Activated CD4-positive, CD25-positive, alpha-beta regulatory T cell treated with anti-CD3 and anti-CD28 coated beads, Interleukin-2, amount 50 U/mL, for 72 hours (primary cell): Measurements from ENCODE around the gene CCDC157.
A peak's percentile ranks its signal among the peaks of the same experiment; 100 is the strongest.

Source experiments
- DNase-seq: peaks from one replicate; pipeline ENCODE4 v3.0.0; 2021

CCDC157 gene

GRCh38 chr22:30357650-30358215, 926 bp downstream of the CCDC157 start:
- DNase-seq, result no peak

GRCh38 chr22:30358541-30358940, 1.7 kb downstream of the CCDC157 start:
- DNase-seq, result no peak

GRCh38 chr22:30361916-30362650, 5.3 kb downstream of the CCDC157 start:
- DNase-seq, result no peak

- no peak for DNase-seq
Measured at GRCh38 chr22:30362651-30363281, 6.0 kb downstream of the CCDC157 start.

GRCh38 chr22:30365891-30366290, 9.1 kb downstream of the CCDC157 start:
- no peak for DNase-seq

GRCh38 chr22:30368420-30368819, 11.6 kb downstream of the CCDC157 start:
- no peak for DNase-seq

- DNase-seq, result no peak
Measured at GRCh38 chr22:30370641-30371230, 13.9 kb downstream of the CCDC157 start.

GRCh38 chr22:30371321-30371720, 14.5 kb downstream of the CCDC157 start:
- no peak for DNase-seq

- DNase-seq, result no peak
Measured at GRCh38 chr22:30371981-30372380, 15.2 kb downstream of the CCDC157 start.

- DNase-seq, result no peak
Measured at GRCh38 chr22:30372915-30373314, 16.1 kb downstream of the CCDC157 start.

- DNase-seq, result no peak
Measured at GRCh38 chr22:30373331-30374325, 16.8 kb downstream of the CCDC157 start.

GRCh38 chr22:30375312-30375849, 18.6 kb downstream of the CCDC157 start:
- no peak for DNase-seq

GRCh38 chr22:30380011-30380410, 23.2 kb downstream of the CCDC157 start:
- DNase-seq, result no peak

GRCh38 chr22:30381264-30381663, 24.5 kb downstream of the CCDC157 start:
- DNase-seq, result no peak

- no peak for DNase-seq
Measured at GRCh38 chr22:30382340-30382739, 25.5 kb downstream of the CCDC157 start.

- no peak for DNase-seq
Measured at GRCh38 chr22:30383061-30383460, 26.3 kb downstream of the CCDC157 start.

GRCh38 chr22:30385942-30386341, 29.1 kb downstream of the CCDC157 start:
- DNase-seq, result no peak

GRCh38 chr22:30386608-30386959, 29.8 kb downstream of the CCDC157 start:
- no peak for DNase-seq

GRCh38 chr22:30386960-30387827, 30.4 kb downstream of the CCDC157 start, which contains the start of gene RNF215:
Gene RNF215 (minus strand): TSS chr22:30387411. CDS start chr22:30387313, 98 bp downstream.
- peak; percentile 88 for DNase-seq

GRCh38 chr22:30390974-30391691, 34.3 kb downstream of the CCDC157 start:
- DNase-seq, result peak; percentile 73
